ENCODE data around the gene RFX2. TPM values are rescaled to one million over a fixed set of nuclear protein-coding genes. Genes with fewer than 3 reads are reported as not detected.

Gene RFX2
- total RNA-seq, 2 donors from 2014 or later, result 6.6 to 11.0 TPM

DNA sequence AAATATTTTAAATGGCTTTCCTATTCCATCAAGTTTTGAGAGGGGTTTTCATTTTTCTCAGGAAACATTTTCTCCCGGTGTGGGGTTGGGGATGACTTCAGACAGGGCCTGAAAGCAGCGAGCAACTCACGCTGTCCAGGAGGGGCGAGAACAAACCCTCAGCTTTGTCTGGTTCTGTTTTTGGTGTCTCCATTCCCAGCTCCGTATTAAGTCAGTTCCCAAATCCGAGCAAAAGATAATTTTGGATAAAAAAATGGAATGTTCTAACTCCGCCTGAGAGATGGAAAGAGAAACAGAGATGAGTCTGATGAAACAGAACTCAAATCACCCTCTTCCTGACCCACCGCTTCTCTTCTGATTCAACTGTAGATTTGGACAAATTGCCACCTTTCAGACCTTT is 38.4 kb downstream of the RFX2 start:
- H3K27ac Mint-ChIP-seq, result no peak overlapping the region
- Histone ChIP-seq H3K9me3 (ENCODE audit: control insufficient read depth, low read length) (no peaks in the 10 kb centered on the region), H3K4me3 (ENCODE audit: low read length) (no peak overlapping the region), H3K36me3 (ENCODE audit: control insufficient read depth, insufficient read depth, low read length) (no peaks in the 10 kb centered on the region), H3K9ac (ENCODE audit: extremely low read depth, low read length, poor library complexity, severe bottlenecking) (no peak overlapping the region), H3K4me1 (ENCODE audit: control insufficient read depth, insufficient read depth, low read length) (no peaks in the 10 kb centered on the region), H3K27me3 (ENCODE audit: control insufficient read depth, insufficient read depth, low read length, poor library complexity, severe bottlenecking) (no peaks in the 10 kb centered on the region), H3K27ac (ENCODE audit: low read depth, low read length) (no peak overlapping the region)
- TF ChIP-seq, protein P1, sequence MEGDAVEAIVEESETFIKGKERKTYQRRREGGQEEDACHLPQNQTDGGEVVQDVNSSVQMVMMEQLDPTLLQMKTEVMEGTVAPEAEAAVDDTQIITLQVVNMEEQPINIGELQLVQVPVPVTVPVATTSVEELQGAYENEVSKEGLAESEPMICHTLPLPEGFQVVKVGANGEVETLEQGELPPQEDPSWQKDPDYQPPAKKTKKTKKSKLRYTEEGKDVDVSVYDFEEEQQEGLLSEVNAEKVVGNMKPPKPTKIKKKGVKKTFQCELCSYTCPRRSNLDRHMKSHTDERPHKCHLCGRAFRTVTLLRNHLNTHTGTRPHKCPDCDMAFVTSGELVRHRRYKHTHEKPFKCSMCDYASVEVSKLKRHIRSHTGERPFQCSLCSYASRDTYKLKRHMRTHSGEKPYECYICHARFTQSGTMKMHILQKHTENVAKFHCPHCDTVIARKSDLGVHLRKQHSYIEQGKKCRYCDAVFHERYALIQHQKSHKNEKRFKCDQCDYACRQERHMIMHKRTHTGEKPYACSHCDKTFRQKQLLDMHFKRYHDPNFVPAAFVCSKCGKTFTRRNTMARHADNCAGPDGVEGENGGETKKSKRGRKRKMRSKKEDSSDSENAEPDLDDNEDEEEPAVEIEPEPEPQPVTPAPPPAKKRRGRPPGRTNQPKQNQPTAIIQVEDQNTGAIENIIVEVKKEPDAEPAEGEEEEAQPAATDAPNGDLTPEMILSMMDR (conservative IDR thresholded peaks at IDR 0.05), result no peak
- no peak overlapping the region for H3K4me3 Mint-ChIP-seq
- peaks cover 12% of the 10 kb centered on the region for H3K27me3 Mint-ChIP-seq (ENCODE audit: insufficient read depth)
- peaks cover 3% of the 10 kb centered on the region for H3K9me3 Mint-ChIP-seq
- DNase-seq, result no peak
- WGBS, 2 experiments (ENCODE audit: insufficient coverage in 1 of 2, insufficient read length in 1 of 2), result 89 to 93% methylated on average over 5 to 8 of the region's 8 CpGs
- peaks cover 17% of the 10 kb centered on the region for H3K4me1 Mint-ChIP-seq
- no peaks in the 10 kb centered on the region for H3K36me3 Mint-ChIP-seq (ENCODE audit: low read depth)

DNA sequence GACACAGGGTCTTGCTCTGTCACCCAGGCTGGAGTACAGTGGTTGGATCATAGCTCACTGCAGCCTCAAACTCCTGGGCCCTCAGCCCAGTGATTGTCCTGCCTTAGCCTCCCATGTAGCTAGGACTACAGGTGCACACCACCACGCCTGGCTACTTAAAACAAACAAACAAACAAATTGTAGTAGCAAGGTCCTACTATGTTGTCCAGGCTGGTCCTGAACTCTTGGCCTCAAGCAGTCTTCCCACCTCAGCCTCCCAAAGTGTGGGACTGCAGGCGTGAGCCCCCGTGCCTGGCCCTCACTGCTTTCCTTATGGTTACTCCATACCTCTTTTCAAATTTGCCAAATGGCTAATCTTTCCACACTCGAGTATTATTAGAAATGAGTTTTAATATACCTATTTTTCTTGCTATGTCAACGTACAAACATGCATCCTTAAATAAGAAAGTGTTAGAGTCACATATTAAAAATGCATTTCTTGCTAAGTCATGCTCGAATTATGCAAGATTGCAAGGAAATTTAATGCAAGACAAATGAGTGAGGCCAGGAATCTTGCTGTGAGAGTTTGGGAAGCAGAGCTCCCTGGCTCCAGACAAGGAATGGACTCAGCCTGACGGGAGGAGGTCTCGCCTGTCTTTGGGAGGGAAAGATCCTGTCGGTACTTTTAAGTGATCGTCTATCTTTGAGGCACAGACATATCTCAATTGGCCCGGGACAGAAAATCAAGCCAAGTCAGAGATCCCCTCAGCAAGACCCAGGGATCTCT is 39.4 kb downstream of the RFX2 start:
- H3K27ac ChIP-seq (ENCODE audit: low read depth, low read length), result no peak overlapping the region
- no peaks in the 10 kb centered on the region for H3K36me3 Mint-ChIP-seq (ENCODE audit: low read depth)
- peaks cover 12% of the 10 kb centered on the region for H3K27me3 Mint-ChIP-seq (ENCODE audit: insufficient read depth)
- H3K9ac ChIP-seq (ENCODE audit: extremely low read depth, low read length, poor library complexity, severe bottlenecking), result no peak overlapping the region
- H3K4me3 ChIP-seq (ENCODE audit: low read length), result no peak overlapping the region
- H3K4me1 Mint-ChIP-seq, result peaks cover 26% of the 10 kb centered on the region
- H3K27ac Mint-ChIP-seq, result no peak overlapping the region
- no peaks in the 10 kb centered on the region for H3K36me3 ChIP-seq (ENCODE audit: control insufficient read depth, insufficient read depth, low read length)
- H3K4me3 Mint-ChIP-seq, result no peak overlapping the region
- no peak for DNase-seq
- peaks cover 3% of the 10 kb centered on the region for H3K9me3 Mint-ChIP-seq
- TF ChIP-seq, protein P1 (conservative IDR thresholded peaks at IDR 0.05), result no peak
- no peaks in the 10 kb centered on the region for H3K27me3 ChIP-seq (ENCODE audit: control insufficient read depth, insufficient read depth, low read length, poor library complexity, severe bottlenecking)
- no peaks in the 10 kb centered on the region for H3K9me3 ChIP-seq (ENCODE audit: control insufficient read depth, low read length)
- WGBS, 2 experiments (ENCODE audit: insufficient coverage in 1 of 2, insufficient read length in 1 of 2), result 78 to 87% methylated on average over 7 to 11 of the region's 11 CpGs
- H3K4me1 ChIP-seq (ENCODE audit: control insufficient read depth, insufficient read depth, low read length), result peaks cover 6% of the 10 kb centered on the region

DNA sequence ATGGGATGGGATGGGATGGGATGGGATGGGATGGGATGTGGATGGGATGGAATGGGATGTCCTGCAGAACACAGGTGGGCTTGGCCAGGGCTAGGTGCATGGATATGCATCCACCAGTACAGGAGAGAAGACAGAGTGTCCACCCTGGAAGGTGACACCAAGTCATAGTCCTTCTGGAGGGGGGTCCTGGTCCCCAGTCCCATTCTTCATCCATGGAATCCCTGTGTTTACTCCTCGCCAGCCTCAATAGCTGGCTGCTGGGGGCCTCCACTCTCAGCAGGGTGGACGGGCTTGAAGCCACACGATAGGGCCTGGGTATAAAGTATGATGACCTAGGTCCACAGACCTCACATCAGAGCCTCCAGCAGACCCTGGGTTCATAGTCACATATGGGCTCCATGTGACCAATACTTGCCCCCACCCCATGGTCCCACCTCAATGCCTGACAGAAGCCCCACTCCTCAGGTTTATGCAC is 40.1 kb downstream of the RFX2 start:
- 90 to 100% methylated on average over 2 to 3 of the region's 3 CpGs for WGBS, 2 experiments (ENCODE audit: insufficient coverage in 1 of 2, insufficient read length in 1 of 2)
- Histone ChIP-seq H3K36me3 (ENCODE audit: control insufficient read depth, insufficient read depth, low read length) (no peaks in the 10 kb centered on the region), H3K4me3 (ENCODE audit: low read length) (no peak overlapping the region), H3K27me3 (ENCODE audit: control insufficient read depth, insufficient read depth, low read length, poor library complexity, severe bottlenecking) (no peaks in the 10 kb centered on the region), H3K27ac (ENCODE audit: low read depth, low read length) (no peak overlapping the region), H3K4me1 (ENCODE audit: control insufficient read depth, insufficient read depth, low read length) (peaks cover 6% of the 10 kb centered on the region), H3K9ac (ENCODE audit: extremely low read depth, low read length, poor library complexity, severe bottlenecking) (no peak overlapping the region), H3K9me3 (ENCODE audit: control insufficient read depth, low read length) (no peaks in the 10 kb centered on the region)
- no peaks in the 10 kb centered on the region for H3K36me3 Mint-ChIP-seq (ENCODE audit: low read depth)
- peaks cover 9% of the 10 kb centered on the region for H3K27me3 Mint-ChIP-seq (ENCODE audit: insufficient read depth)
- peaks cover 3% of the 10 kb centered on the region for H3K9me3 Mint-ChIP-seq
- DNase-seq, result no peak
- peaks cover 29% of the 10 kb centered on the region for H3K4me1 Mint-ChIP-seq
- TF ChIP-seq, protein P1 (conservative IDR thresholded peaks at IDR 0.05), result no peak
- no peak overlapping the region for H3K27ac Mint-ChIP-seq
- no peak overlapping the region for H3K4me3 Mint-ChIP-seq

Measured in endodermal cell (in vitro differentiated cells).